GM06990 (cell line): Measurements from ENCODE around the gene CLCN2.

Experiments
- DNase-seq: peaks from one replicate; pipeline ENCODE4 v3.0.0-alpha.2; 2011; ENCODE audit not compliant: insufficient read length; ENCODE audit errors: extremely low read depth
- H3K27me3 ChIP-seq: replicated peaks from 2 replicates; pipeline ENCODE4 v1.6.0; 2011; ENCODE audit warnings: low read length; ENCODE audit not compliant: control insufficient read depth, insufficient read depth
- H3K36me3 ChIP-seq: 2 replicates; pipeline ENCODE4 v1.5.1; 2011; ENCODE audit warnings: low read length; ENCODE audit not compliant: control insufficient read depth, insufficient read depth
- H3K4me3 ChIP-seq: replicated peaks from 2 replicates; pipeline ENCODE4 v1.5.1; 2011; ENCODE audit warnings: low read depth, mild to moderate bottlenecking, control low read depth, low read length
- CTCF ChIP-seq: IDR thresholded peaks from 2 replicates; pipeline ENCODE4 v1.5.1; 2011; ENCODE audit warnings: low read length, control low read depth, mild to moderate bottlenecking, inconsistent platforms; ENCODE audit not compliant: insufficient read depth, poor library complexity, severe bottlenecking

The CLCN2 gene

GRCh38 chr3:184388164-184388935 is 26.9 kb upstream of the CLCN2 start:
- no peak for DNase-seq
- Histone ChIP-seq H3K27me3 (no peaks in the 10 kb centered on the region; the same call in 1 of the 2 replicates), H3K4me3 (no peak overlapping the region), H3K36me3 (no peaks in the 10 kb centered on the region)
- TF ChIP-seq CTCF, result no peak

GRCh38 chr3:184387174-184387714 is 25.8 kb upstream of the CLCN2 start:
- peaks cover 1% of the 10 kb centered on the region; the same call in 1 of the 2 replicates for H3K27me3 ChIP-seq
- no peak overlapping the region for H3K4me3 ChIP-seq
- DNase-seq, result no peak
- H3K36me3 ChIP-seq, result no peaks in the 10 kb centered on the region
- TF ChIP-seq CTCF, result no peak

- no peak for TF ChIP-seq CTCF
- H3K36me3 ChIP-seq, result no peaks in the 10 kb centered on the region
- no peak for DNase-seq
- no peak overlapping the region for H3K4me3 ChIP-seq
- H3K27me3 ChIP-seq, result peaks cover 3% of the 10 kb centered on the region
These were observed 24.8 kb upstream of the CLCN2 start for GRCh38 chr3:184386047-184386806.

GRCh38 chr3:184384856-184385422 is 23.5 kb upstream of the CLCN2 start:
- Histone ChIP-seq H3K36me3 (no peaks in the 10 kb centered on the region), H3K27me3 (peaks cover 3% of the 10 kb centered on the region), H3K4me3 (no peak overlapping the region)
- no peak for DNase-seq
- TF ChIP-seq CTCF, result no peak

- no peak for DNase-seq
- TF ChIP-seq CTCF, result no peak
- H3K4me3 ChIP-seq, result no peak overlapping the region
- H3K27me3 ChIP-seq, result peaks cover 3% of the 10 kb centered on the region
- no peaks in the 10 kb centered on the region for H3K36me3 ChIP-seq
These were observed 22.9 kb upstream of the CLCN2 start for GRCh38 chr3:184384342-184384741.
